Choroid plexus epithelial cell (primary cell): ENCODE data around the gene TMEM132D.

Experiments used
- DNase-seq: peaks from one replicate; pipeline ENCODE4 v3.0.0-alpha.2; 2010; ENCODE audit warnings: low read depth
- H3K4me3 ChIP-seq: 2 replicates; pipeline ENCODE4 v1.5.1; 2011; ENCODE audit warnings: low read depth, mild to moderate bottlenecking, control low read depth, low read length, moderate library complexity
- TF ChIP-seq, protein P1 (sequence below): conservative IDR thresholded peaks from 2 replicates; pipeline ENCODE4 v1.5.1; 2011; ENCODE audit warnings: low read depth, mild to moderate bottlenecking, control low read depth, inconsistent platforms, low read length, moderate library complexity

Gene TMEM132D

DNA sequence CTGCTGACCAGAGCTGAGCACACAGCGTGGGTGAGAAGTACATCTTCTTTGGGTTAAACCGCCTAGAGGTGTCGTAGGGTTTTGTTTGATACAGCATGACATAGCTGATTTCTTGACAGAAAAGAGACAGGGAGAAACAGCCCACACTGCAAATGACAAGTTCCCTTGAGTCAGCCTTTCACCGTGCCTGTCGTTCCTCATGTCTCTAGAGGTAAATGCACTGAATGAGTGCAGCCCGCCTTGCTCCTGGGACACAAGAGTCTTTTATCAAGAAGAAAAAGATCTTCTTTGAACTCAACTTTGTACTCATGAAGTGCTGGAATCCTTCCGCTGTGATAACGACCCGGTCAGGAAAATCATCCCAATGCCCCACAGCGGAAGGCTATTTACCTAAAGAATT lies 77.6 kb downstream of the TMEM132D start:
- TF ChIP-seq, protein P1, sequence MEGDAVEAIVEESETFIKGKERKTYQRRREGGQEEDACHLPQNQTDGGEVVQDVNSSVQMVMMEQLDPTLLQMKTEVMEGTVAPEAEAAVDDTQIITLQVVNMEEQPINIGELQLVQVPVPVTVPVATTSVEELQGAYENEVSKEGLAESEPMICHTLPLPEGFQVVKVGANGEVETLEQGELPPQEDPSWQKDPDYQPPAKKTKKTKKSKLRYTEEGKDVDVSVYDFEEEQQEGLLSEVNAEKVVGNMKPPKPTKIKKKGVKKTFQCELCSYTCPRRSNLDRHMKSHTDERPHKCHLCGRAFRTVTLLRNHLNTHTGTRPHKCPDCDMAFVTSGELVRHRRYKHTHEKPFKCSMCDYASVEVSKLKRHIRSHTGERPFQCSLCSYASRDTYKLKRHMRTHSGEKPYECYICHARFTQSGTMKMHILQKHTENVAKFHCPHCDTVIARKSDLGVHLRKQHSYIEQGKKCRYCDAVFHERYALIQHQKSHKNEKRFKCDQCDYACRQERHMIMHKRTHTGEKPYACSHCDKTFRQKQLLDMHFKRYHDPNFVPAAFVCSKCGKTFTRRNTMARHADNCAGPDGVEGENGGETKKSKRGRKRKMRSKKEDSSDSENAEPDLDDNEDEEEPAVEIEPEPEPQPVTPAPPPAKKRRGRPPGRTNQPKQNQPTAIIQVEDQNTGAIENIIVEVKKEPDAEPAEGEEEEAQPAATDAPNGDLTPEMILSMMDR, result no peak
- DNase-seq, result no peak
- no peak overlapping the region for H3K4me3 ChIP-seq

- no peak overlapping the region for H3K4me3 ChIP-seq
- TF ChIP-seq, protein P1, result no peak
- DNase-seq, result no peak
Observed at GRCh38 chr12:129825316-129825715, 78.5 kb downstream of the TMEM132D start.

DNA sequence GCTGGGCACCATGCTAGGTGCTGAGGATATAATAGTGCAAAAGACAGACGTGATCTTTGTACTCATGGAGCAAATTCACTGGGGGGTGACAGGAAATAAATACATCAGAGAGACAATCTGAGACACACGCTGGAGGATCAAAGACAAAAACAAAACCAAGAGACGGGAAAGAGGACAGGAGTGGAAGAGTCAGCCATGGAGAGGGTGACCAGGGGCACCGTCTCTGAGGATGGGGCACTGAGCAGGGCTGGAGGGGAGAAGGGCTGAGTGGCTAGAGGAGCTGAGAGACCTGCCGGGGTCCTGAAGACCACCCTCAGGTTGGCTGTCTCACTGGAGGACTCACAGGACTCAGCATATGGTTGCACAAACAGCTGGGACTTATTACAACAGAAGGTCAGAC lies 81.9 kb downstream of the TMEM132D start:
- TF ChIP-seq, protein P1, result no peak
- no peak overlapping the region for H3K4me3 ChIP-seq
- peak; percentile 17 for DNase-seq

DNA sequence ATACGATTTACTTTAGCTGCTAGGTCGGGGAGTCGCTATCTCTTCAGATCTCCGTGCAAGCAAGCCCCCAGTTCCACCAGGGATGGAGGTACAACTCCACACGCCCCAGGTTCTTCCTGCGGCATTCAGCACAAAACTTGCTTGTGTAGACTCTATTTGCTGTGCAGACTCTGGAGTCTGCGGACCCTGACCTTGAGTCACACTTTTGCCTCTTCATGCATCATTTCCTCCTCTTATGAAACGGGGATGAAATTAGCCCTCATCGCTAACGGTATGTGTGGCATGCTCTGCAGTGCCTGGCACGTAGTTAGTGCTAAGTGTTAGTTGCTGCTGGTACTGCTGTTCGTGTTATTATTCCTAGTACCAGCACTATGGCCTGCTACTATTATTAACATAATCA lies 84.4 kb downstream of the TMEM132D start:
- H3K4me3 ChIP-seq, result no peak overlapping the region
- TF ChIP-seq, protein P1, result no peak
- peak; percentile 34 for DNase-seq

DNA sequence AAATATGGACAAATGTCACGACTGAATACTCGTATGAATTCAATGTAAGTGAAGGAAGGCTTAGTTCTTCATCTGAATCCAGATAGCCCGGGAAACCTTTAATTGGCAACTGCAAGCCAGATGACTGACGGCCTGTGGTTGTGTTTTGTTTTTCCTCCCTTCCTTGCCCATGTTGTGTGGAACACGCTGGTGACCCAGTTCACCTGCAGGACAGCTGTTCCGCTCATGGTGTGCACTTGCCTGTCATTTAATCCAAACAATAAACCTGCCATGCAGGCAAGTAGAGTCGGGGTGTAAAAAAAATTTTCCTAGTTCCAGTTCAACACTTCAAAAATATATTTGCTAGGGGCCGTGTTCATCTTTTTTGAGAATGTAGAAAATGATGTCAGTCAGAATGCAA lies 88.0 kb downstream of the TMEM132D start:
- TF ChIP-seq, protein P1, result no peak
- no peak for DNase-seq
- H3K4me3 ChIP-seq, result no peak overlapping the region

- H3K4me3 ChIP-seq, result no peak overlapping the region
- no peak for DNase-seq
- TF ChIP-seq, protein P1, result no peak
Observed at GRCh38 chr12:129811963-129812362, 91.9 kb downstream of the TMEM132D start.

DNA sequence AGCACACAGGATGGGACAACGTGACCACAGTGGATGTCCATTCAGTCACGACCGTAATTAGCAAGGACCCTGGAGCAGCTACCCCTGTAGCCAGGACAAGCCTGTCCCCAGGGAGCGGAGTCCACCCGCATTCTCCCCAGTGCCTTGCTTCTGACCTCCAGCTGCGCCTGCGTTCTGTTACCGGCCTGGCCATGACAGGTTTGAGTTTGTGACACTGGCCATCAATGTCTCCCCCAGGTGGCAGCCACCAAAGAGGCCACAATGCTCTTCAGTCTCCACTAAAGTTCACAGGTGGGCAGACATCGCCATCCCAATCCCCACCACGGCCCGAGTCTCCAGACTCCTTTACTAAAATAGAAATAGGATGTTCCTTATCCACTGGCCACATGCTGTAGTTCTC lies 96.7 kb downstream of the TMEM132D start:
- H3K4me3 ChIP-seq, result no peak overlapping the region
- no peak for DNase-seq
- TF ChIP-seq, protein P1, result no peak
